GM18519 (cell line): ENCODE results near the gene PPARG.
"Not testable (repeated sequence)": the region's sequence is repeated elsewhere in the genome, so short reads cannot be mapped to it uniquely, and the experiment has no call there.

Experiments used
- ATAC-seq: cut with Tn5 transposase; IDR thresholded peaks from one replicate; pipeline ENCODE4 v1.9.1; 2021; ENCODE audit warnings: mild to moderate bottlenecking, moderate library complexity; ENCODE audit not compliant: unreplicated experiment, low FRiP score

Gene PPARG

DNA sequence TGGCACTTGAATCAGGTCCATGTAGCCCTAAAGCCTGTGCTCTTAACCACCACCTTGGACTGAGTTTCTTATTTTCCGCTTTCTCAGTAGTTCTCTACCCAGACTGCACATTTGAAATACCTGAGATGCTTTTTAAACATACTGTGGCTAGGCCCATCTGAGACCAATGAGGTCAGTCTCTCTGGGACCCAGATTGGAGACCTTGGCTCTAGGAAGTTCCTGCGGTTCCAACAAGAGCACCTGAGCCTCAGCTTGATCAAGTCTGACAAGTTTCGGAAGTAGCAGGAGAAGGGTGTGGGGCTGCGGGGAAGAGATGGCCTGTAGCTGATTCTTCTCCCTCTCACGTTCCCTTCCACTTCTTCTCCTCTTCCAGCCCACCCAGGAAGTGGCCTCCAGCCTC, 183.9 kb downstream of the PPARG start:
- ATAC-seq, result no peak

DNA sequence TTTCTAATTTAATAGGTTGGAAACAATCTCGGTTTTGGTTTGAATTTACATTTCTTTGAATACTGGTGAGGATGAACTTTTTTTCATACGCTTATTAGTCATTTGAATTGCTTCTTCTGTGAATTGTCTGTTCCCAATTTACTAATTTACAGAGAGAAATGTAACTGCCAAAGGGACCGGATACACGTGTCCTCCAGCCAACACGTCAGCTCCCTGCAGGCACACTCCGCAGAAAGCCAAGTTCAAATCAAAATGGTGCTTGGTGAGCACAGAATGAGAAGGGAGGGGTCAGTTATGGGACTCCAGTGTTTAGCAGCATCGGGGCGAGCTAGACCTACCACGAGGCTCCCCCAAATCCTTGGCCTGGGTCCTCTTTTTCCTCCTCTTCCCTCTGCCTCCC, 184.6 kb downstream of the PPARG start:
- no peak for ATAC-seq

- no peak for ATAC-seq
These were observed 187.5 kb downstream of the PPARG start for GRCh38 chr3:12476238-12476897.

DNA sequence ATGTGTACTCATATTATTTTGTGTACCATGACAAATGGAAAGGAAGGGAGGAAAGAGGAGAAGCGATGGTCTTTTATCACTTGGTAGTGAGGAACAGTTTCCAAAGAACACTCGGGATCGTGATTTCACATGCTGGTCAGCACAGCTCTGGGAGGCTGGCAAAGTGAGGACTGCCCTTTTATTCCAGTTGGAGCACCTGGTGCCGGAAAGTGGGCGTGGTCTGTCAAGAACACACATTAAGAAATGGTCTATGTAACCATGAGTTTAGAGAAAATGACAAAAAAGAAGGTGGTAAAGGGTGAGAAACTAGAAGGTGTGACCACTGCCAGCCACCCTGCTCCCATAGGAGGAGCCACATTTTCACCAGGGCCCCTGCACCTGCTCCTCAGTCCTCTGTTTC, 188.4 kb downstream of the PPARG start:
- no peak for ATAC-seq

GRCh38 chr3:12478326-12478725, 189.5 kb downstream of the PPARG start:
- ATAC-seq, result no peak

DNA sequence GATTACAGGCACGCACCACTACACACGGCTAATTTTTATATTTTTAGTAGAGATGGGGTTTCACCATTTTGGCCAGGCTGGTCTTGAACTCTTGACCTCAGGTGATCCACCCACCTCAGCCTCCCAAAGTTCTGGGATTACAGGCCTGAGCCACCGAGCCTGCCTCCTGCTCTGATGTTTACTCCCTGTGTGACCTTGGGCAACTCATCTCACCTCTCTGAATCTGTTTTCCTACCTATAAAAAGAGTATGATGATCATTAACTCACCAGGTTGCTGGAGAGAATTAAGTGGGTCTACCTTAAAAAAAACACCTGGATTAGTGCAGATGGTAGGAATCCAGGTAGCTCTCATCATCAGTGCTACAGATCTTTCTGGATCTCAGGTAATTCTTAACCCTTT, 190.3 kb downstream of the PPARG start:
- ATAC-seq, result not testable (repeated sequence)

DNA sequence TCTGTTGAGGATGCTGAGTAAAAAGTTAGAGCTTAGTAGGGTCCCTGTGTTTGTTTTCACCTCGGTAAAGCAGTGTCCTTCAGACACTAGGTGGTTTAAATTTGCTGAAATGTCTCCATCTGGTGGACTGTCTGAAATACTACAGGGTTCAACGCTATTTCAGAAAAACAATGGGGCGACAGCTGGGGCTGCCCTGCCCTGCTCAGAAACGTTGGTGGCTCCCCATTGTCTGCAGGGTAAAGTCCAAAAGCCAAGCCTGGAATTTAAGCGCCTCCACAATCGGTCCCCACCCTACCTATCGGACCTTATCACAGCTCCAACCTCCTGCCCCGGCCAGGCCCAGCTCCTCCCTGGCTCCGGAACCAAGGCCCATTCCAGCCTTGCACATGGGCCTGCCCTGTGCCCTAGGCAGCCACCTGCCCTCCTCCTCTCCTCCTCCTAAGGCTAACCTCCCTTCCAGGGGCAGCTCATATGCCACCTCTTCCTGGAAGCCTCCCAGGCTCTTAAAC, 191.1 kb downstream of the PPARG start:
- no peak for ATAC-seq

GRCh38 chr3:12483410-12483809, 194.5 kb downstream of the PPARG start:
- ATAC-seq, result no peak

DNA sequence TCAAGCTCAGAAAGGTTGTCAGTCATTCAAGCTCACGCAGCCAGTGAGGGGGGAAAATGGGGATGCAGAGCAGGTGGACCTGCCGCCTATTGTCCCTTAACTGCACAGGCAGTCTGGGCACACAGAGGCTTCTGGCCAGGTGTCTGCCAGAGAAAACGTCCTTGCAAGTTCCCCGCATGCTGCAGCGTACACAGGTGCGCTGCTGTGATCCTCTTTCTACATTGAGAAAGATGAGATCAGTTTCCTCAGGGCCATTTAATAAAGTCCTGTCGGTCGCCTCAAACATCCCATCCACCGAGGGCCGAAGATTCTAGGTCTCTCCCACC, 195.0 kb downstream of the PPARG start:
- no peak for ATAC-seq
